Erythroblast (primary cell): ENCODE data around the gene KIF6.

ENCODE experiments used
- GATA1 ChIP-seq: IDR thresholded peaks from 2 replicates; pipeline ENCODE4 v1.6.1; 2011; ENCODE audit warnings: low read depth, mild to moderate bottlenecking, control low read depth, low read length, moderate library complexity
- POLR2A ChIP-seq: IDR thresholded peaks from 2 replicates; pipeline ENCODE4 v1.6.1; 2011; ENCODE audit warnings: mild to moderate bottlenecking, low read length

- TF ChIP-seq POLR2A (no peak), GATA1 (no peak)
Observed at GRCh38 chr6:39389484-39389767, 335.8 kb downstream of the KIF6 start.
